T-cell (primary cell): ENCODE results near the gene AP1B1. TPM values are rescaled to one million over a fixed set of nuclear protein-coding genes. Genes with fewer than 3 reads are reported as not detected.

Source experiments
- ATAC-seq, 4 experiments: fragments of 200-7000 bp in 3 of 4; fragments of 150-1000 bp in 1 of 4; cut with Tn5 transposase; replicated peaks in 1 of 4; 1 replicate in 3 of 4; 2 replicates in 1 of 4; pipeline ENCODE4 v1.10.0; 2021; ENCODE audit warnings: moderate library complexity in 3 of 4, mild to moderate bottlenecking in 2 of 4, moderate number of reproducible peaks in 1 of 4
- CTCF ChIA-PET, 2 donors: fragments of 300-600 bp; sonication (Branson Sonifier 250); formaldehyde crosslinking; loops; one replicate each; lab custom pipeline; 2022; ENCODE audit warnings: antibody characterized with exemption in 2 of 2; lab: Charles Lee
- POLR2A ChIA-PET, 2 donors: fragments of 300-600 bp; sonication (Branson Sonifier 250); formaldehyde crosslinking; loops; one replicate each; lab custom pipeline; 2022; ENCODE audit warnings: antibody characterized with exemption in 2 of 2; lab: Charles Lee
- DNase-seq, 35 experiments: peaks; one replicate each; pipeline versions ENCODE4 v3.0.0 to v3.0.0-alpha.2; 2013 to 2023
- H3K27ac ChIP-seq: one replicate; pipeline ENCODE4 v1.5.1; 2013; ENCODE audit warnings: low read length
- H3K27me3 ChIP-seq, 2 experiments: replicated peaks in 1 of 2; 1 replicate in 1 of 2; 2 replicates in 1 of 2; pipeline versions ENCODE4 v1.6.1 to v1.7.0; 2013; ENCODE audit warnings: low read length in 1 of 2, mixed read lengths in 1 of 2; ENCODE audit not compliant: control insufficient read depth in 2 of 2, insufficient read depth in 2 of 2; ENCODE audit errors: extremely low read depth in 1 of 2
- H3K36me3 ChIP-seq, 2 donors: 1 replicate in 1 of 2; 2 replicates in 1 of 2; pipeline versions ENCODE4 v1.6.1 to v1.7.0; 2013; ENCODE audit warnings: low read length in 1 of 2; ENCODE audit not compliant: control insufficient read depth in 2 of 2, insufficient read depth in 1 of 2; ENCODE audit errors: extremely low read depth in 1 of 2
- H3K4me1 ChIP-seq, 2 experiments: 1 replicate in 1 of 2; 2 replicates in 1 of 2; pipeline versions ENCODE4 v1.6.1 to v1.7.0; 2013; ENCODE audit warnings: low read length in 2 of 2, mixed read lengths in 1 of 2; ENCODE audit not compliant: insufficient read depth in 2 of 2, control insufficient read depth in 1 of 2; ENCODE audit errors: extremely low read depth in 1 of 2
- H3K4me3 ChIP-seq, 2 donors: 1 replicate in 1 of 2; 2 replicates in 1 of 2; pipeline versions ENCODE4 v1.5.1 to v1.7.0; 2013; ENCODE audit warnings: mild to moderate bottlenecking in 2 of 2, low read length in 1 of 2, moderate library complexity in 1 of 2; ENCODE audit not compliant: control insufficient read depth in 1 of 2; ENCODE audit errors: extremely low read depth in 1 of 2
- H3K9me3 ChIP-seq: 2 replicates; pipeline ENCODE4 v1.7.0; 2013
- H3K27ac Mint-ChIP-seq, 2 donors: one replicate each; pipeline ENCODE4 v1.8.0; 2020 to 2021; ENCODE audit warnings: mild to moderate bottlenecking in 2 of 2, mixed read lengths in 2 of 2
- H3K27me3 Mint-ChIP-seq, 2 donors: one replicate each; pipeline ENCODE4 v1.8.0; 2021 to 2022; ENCODE audit warnings: mixed read lengths in 2 of 2
- H3K36me3 Mint-ChIP-seq: one replicate; pipeline ENCODE4 v1.8.0; 2021; ENCODE audit warnings: mixed read lengths
- H3K4me1 Mint-ChIP-seq, 3 donors: one replicate each; pipeline ENCODE4 v1.8.0; 2020 to 2022; ENCODE audit warnings: mixed read lengths in 3 of 3, mild to moderate bottlenecking in 1 of 3
- H3K4me3 Mint-ChIP-seq, 3 donors: one replicate each; pipeline ENCODE4 v1.8.0; 2020 to 2022; ENCODE audit warnings: mild to moderate bottlenecking in 3 of 3, mixed read lengths in 3 of 3, moderate library complexity in 3 of 3
- H3K9me3 Mint-ChIP-seq, 3 donors: one replicate each; pipeline ENCODE4 v1.8.0; 2020 to 2022; ENCODE audit warnings: mixed read lengths in 3 of 3
- WGBS: methylation state at CpG from one replicate; pipeline ENCODE4 v1.1.5; 2013; ENCODE audit warnings: missing lambda C conversion rate; ENCODE audit not compliant: insufficient coverage; 5-methylcytosine and 5-hydroxymethylcytosine counted together
- total RNA-seq, 35 experiments: library from RNA in 6 of 35; stranded (reverse) in 6 of 35; fragments of 120-200 nt in 1 of 35; gene quantifications; one replicate each; pipeline versions ENCODE4 v1.2.1 to v1.2.4 and lab custom pipeline; 2013 to 2026

Gene AP1B1
- total RNA-seq, 5 donors from 2014 or later (not counting 1 experiment from before 2014, with no cell fraction given) = 41.1 to 49.5 (median 47.1) TPM

GRCh38 chr22:29344137-29344536 lies 44.2 kb downstream of the AP1B1 start:
- Histone ChIP-seq H3K4me1 (no peaks in the 10 kb centered on the region), H3K27ac (no peak overlapping the region), H3K27me3 (no peaks in the 10 kb centered on the region), H3K9me3 (no peaks in the 10 kb centered on the region), H3K36me3 (peaks cover 26 to 80% of the 10 kb centered on the region in 2 donors), H3K4me3 (no peak overlapping the region)
- H3K4me3 Mint-ChIP-seq = no peak overlapping the region
- ATAC-seq (no peak), DNase-seq (no peak)
- H3K9me3 Mint-ChIP-seq = no peaks in the 10 kb centered on the region
- peaks cover 66% of the 10 kb centered on the region for H3K36me3 Mint-ChIP-seq
- ChIA-PET CTCF (no interaction called here), POLR2A (no interaction called here)
- no peaks in the 10 kb centered on the region for H3K27me3 Mint-ChIP-seq
- H3K4me1 Mint-ChIP-seq = no peaks in the 10 kb centered on the region
- H3K27ac Mint-ChIP-seq = no peak overlapping the region
- 97% methylated on average over 5 of the region's 5 CpGs for WGBS

GRCh38 chr22:29343313-29343805 lies 45.0 kb downstream of the AP1B1 start:
- Mint-ChIP-seq H3K27ac (no peak overlapping the region), H3K4me3 (no peak overlapping the region), H3K27me3 (no peaks in the 10 kb centered on the region), H3K9me3 (no peaks in the 10 kb centered on the region), H3K4me1 (no peaks in the 10 kb centered on the region), H3K36me3 (peaks cover 66% of the 10 kb centered on the region)
- ChIA-PET POLR2A (no interaction called here), CTCF (no interaction called here)
- 83% methylated on average over 3 of the region's 7 CpGs for WGBS
- Histone ChIP-seq H3K27me3 (no peaks in the 10 kb centered on the region), H3K4me3 (no peak overlapping the region), H3K9me3 (no peaks in the 10 kb centered on the region), H3K4me1 (no peaks in the 10 kb centered on the region), H3K27ac (no peak overlapping the region), H3K36me3 (peaks cover 29 to 80% of the 10 kb centered on the region in 2 donors)
- no peak for ATAC-seq
- DNase-seq = no peak

GRCh38 chr22:29342577-29343312 lies 45.6 kb downstream of the AP1B1 start:
- Histone ChIP-seq H3K4me3 (no peak overlapping the region), H3K9me3 (no peaks in the 10 kb centered on the region), H3K27ac (no peak overlapping the region), H3K36me3 (peaks cover 29 to 80% of the 10 kb centered on the region in 2 donors), H3K4me1 (no peaks in the 10 kb centered on the region), H3K27me3 (no peaks in the 10 kb centered on the region)
- Mint-ChIP-seq H3K27ac (no peak overlapping the region), H3K4me3 (no peak overlapping the region), H3K4me1 (no peaks in the 10 kb centered on the region), H3K27me3 (no peaks in the 10 kb centered on the region), H3K9me3 (no peaks in the 10 kb centered on the region), H3K36me3 (peaks cover 66% of the 10 kb centered on the region)
- ChIA-PET POLR2A (no interaction called here), CTCF (no interaction called here)
- ATAC-seq (no peak), DNase-seq (no peak)
- WGBS = 96% methylated on average over 8 of the region's 10 CpGs

- Histone ChIP-seq H3K27me3 (no peaks in the 10 kb centered on the region), H3K27ac (no peak overlapping the region), H3K36me3 (peaks cover 34 to 78% of the 10 kb centered on the region in 2 donors), H3K9me3 (no peaks in the 10 kb centered on the region), H3K4me3 (no peak overlapping the region), H3K4me1 (no peaks in the 10 kb centered on the region)
- Mint-ChIP-seq H3K4me3 (no peak overlapping the region), H3K36me3 (peaks cover 62% of the 10 kb centered on the region), H3K27ac (no peak overlapping the region), H3K4me1 (no peaks in the 10 kb centered on the region), H3K27me3 (no peaks in the 10 kb centered on the region), H3K9me3 (no peaks in the 10 kb centered on the region)
- CTCF ChIA-PET = no interaction called here
- ATAC-seq (no peak), DNase-seq (no peak)
- WGBS = 100% methylated on average over 4 of the region's 6 CpGs
- POLR2A ChIA-PET = no interaction called here
Measured at GRCh38 chr22:29342177-29342576, 46.2 kb downstream of the AP1B1 start.

GRCh38 chr22:29341849-29342127 lies 46.6 kb downstream of the AP1B1 start:
- CTCF ChIA-PET = no interaction called here
- no peaks in the 10 kb centered on the region for H3K27me3 ChIP-seq
- H3K4me1 Mint-ChIP-seq = no peaks in the 10 kb centered on the region
- DNase-seq (no peak), ATAC-seq (no peak)
- no peak overlapping the region for H3K4me3 Mint-ChIP-seq
- no peaks in the 10 kb centered on the region for H3K9me3 Mint-ChIP-seq
- H3K27ac ChIP-seq = no peak overlapping the region
- H3K9me3 ChIP-seq = no peaks in the 10 kb centered on the region
- H3K4me1 ChIP-seq = no peaks in the 10 kb centered on the region
- POLR2A ChIA-PET = no interaction called here
- H3K27ac Mint-ChIP-seq = no peak overlapping the region
- H3K36me3 ChIP-seq = peaks cover 34 to 78% of the 10 kb centered on the region in 2 donors
- H3K36me3 Mint-ChIP-seq = peaks cover 62% of the 10 kb centered on the region
- H3K27me3 Mint-ChIP-seq = no peaks in the 10 kb centered on the region
- no peak overlapping the region for H3K4me3 ChIP-seq
- 92% methylated on average over 2 of the region's 2 CpGs for WGBS

GRCh38 chr22:29341056-29341848 lies 47.1 kb downstream of the AP1B1 start:
- Mint-ChIP-seq H3K36me3 (peaks cover 60% of the 10 kb centered on the region), H3K4me3 (no peak overlapping the region), H3K9me3 (no peaks in the 10 kb centered on the region), H3K27ac (no peak overlapping the region), H3K27me3 (no peaks in the 10 kb centered on the region), H3K4me1 (no peaks in the 10 kb centered on the region)
- Histone ChIP-seq H3K4me3 (no peak overlapping the region), H3K36me3 (peaks cover 34 to 74% of the 10 kb centered on the region in 2 donors), H3K27me3 (no peaks in the 10 kb centered on the region), H3K27ac (no peak overlapping the region), H3K9me3 (no peaks in the 10 kb centered on the region), H3K4me1 (no peaks in the 10 kb centered on the region)
- ChIA-PET POLR2A (interaction anchor here in 1 of 2 donors (0.6 kb wide), 1 partner anchor 1931 kb away, joined by 3 read pairs; no protein-coding TSS in a partner anchor), CTCF (no interaction called here)
- WGBS = 97% methylated on average over 17 of the region's 25 CpGs
- DNase-seq (no peak), ATAC-seq (no peak)
